ENCODE measurements around the gene GCNT3.

DNA sequence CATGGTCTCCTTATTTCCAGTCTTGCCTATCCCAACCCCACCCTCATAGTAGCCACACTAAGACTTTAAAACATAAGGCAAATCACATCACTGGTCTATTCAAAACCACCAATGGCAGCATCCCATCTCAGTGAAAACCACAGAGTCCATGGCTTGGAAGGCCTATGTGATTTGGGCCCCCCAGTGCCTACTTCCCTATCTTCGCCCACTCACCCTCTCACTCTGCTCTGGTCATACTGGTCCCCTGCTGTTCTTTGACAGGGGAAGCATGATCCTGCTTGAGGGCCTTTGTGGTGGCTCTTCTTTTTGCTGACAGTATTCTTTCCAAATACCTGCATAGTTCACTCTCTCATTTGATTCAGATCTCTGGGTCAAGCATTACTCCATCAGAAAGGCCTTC, 42.5 kb downstream of the GCNT3 start:
- TF ChIP-seq POLR2AphosphoS5 (IDR thresholded peaks at IDR 0.05; ENCODE audit: low read depth, low read length) (no peak), POLR2A (IDR thresholded peaks at IDR 0.05; ENCODE audit: low read depth, low read length) (no peak), TAF1 (IDR thresholded peaks at IDR 0.05; ENCODE audit: low read depth, low read length) (no peak), POU2F2 (IDR thresholded peaks at IDR 0.05; ENCODE audit: low read depth, low read length) (no peak), SPI1 (IDR thresholded peaks at IDR 0.05; ENCODE audit: low read depth, low read length) (no peak)

All from GM12891 (cell line).